Neural crest cell (in vitro differentiated cells): ENCODE results near the gene RASAL2. TPM values are rescaled to one million over a fixed set of nuclear protein-coding genes. Genes with fewer than 3 reads are reported as not detected.

Source experiments
- DNase-seq: peaks from one replicate; pipeline ENCODE4 v3.0.0; 2021; ENCODE audit warnings: low read depth, mixed read lengths, low spot score
- H3K27ac Mint-ChIP-seq: one replicate; pipeline ENCODE4 v1.8.0; 2021; ENCODE audit warnings: mild to moderate bottlenecking, mixed read lengths; ENCODE audit not compliant: unreplicated experiment
- H3K27me3 Mint-ChIP-seq: 2 replicates; pipeline ENCODE4 v1.8.0; 2021; ENCODE audit warnings: low read depth, mild to moderate bottlenecking, mixed read lengths
- H3K36me3 Mint-ChIP-seq: 2 replicates; pipeline ENCODE4 v1.8.0; 2021; ENCODE audit warnings: low read depth, mild to moderate bottlenecking, mixed read lengths
- H3K4me1 Mint-ChIP-seq: 2 replicates; pipeline ENCODE4 v1.8.0; 2021; ENCODE audit warnings: mixed read lengths
- H3K4me3 Mint-ChIP-seq: one replicate; pipeline ENCODE4 v1.8.0; 2021; ENCODE audit warnings: mild to moderate bottlenecking, mixed read lengths
- H3K9me3 Mint-ChIP-seq: 2 replicates; pipeline ENCODE4 v1.8.0; 2021; ENCODE audit warnings: mixed read lengths
- total RNA-seq: library from RNA; stranded (reverse); gene quantifications from 2 replicates; pipeline ENCODE4 v1.2.1, GENCODE V29; 2021
- TF ChIP-seq, protein P1 (sequence below): fragments of 200-600 bp; sonication (generic); conservative IDR thresholded peaks from 2 replicates; pipeline ENCODE4 v1.5.0; 2021; ENCODE audit warnings: antibody characterized with exemption, mild to moderate bottlenecking

RASAL2 gene
- total RNA-seq, 1 donor from 2014 or later, result 20.9 TPM

DNA sequence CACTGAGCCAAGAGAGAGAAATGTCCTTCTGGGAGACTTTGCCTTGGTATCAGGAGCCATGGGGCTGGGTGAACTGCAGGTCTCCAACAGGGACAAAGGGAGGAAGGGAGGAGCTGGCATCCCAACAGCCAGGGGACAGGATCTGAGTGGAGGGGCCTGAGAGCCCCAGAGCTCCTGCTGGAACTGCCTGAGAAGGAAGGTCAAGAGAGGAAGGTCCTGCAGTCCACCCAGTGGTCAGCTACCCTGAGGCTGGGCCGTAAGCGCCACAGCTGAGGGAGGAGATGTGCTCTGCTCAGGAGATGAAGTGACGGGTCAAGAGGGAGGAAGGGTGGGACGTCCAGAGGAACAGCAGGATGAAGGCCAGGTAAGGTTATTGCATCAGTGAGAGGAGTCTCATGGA lies 410.4 kb downstream of the RASAL2 start:
- H3K27me3 Mint-ChIP-seq, result no peaks in the 10 kb centered on the region
- peaks cover 7% of the 10 kb centered on the region for H3K4me1 Mint-ChIP-seq
- no peaks in the 10 kb centered on the region for H3K9me3 Mint-ChIP-seq
- TF ChIP-seq, protein P1, sequence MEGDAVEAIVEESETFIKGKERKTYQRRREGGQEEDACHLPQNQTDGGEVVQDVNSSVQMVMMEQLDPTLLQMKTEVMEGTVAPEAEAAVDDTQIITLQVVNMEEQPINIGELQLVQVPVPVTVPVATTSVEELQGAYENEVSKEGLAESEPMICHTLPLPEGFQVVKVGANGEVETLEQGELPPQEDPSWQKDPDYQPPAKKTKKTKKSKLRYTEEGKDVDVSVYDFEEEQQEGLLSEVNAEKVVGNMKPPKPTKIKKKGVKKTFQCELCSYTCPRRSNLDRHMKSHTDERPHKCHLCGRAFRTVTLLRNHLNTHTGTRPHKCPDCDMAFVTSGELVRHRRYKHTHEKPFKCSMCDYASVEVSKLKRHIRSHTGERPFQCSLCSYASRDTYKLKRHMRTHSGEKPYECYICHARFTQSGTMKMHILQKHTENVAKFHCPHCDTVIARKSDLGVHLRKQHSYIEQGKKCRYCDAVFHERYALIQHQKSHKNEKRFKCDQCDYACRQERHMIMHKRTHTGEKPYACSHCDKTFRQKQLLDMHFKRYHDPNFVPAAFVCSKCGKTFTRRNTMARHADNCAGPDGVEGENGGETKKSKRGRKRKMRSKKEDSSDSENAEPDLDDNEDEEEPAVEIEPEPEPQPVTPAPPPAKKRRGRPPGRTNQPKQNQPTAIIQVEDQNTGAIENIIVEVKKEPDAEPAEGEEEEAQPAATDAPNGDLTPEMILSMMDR, result no peak
- no peak for DNase-seq
- peak overlapping the region; percentile 57 for H3K27ac Mint-ChIP-seq
- no peaks in the 10 kb centered on the region for H3K36me3 Mint-ChIP-seq
- H3K4me3 Mint-ChIP-seq, result no peak overlapping the region

DNA sequence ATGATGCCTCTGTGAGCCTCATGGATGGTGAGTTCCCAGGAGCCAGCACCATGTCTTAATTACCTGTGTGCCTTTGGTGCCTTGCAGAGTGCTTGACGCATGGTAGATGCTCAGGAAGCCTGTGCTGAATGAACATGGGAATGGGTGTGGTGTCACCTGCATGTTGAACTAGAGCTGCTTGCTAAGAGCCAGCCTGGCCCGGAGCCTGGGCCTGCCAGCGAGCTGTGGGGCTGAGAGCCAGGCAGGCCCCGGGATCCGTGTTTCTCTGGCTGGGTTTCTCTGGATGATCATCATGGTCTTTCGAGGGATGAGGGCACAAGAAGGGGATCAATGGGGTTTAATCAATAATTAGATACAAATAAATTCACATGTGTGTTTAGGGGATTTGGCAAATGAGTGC lies 412.3 kb downstream of the RASAL2 start:
- DNase-seq, result no peak
- Mint-ChIP-seq H3K36me3 (no peaks in the 10 kb centered on the region), H3K4me1 (peaks cover 4% of the 10 kb centered on the region), H3K9me3 (no peaks in the 10 kb centered on the region), H3K27ac (no peak overlapping the region), H3K27me3 (no peaks in the 10 kb centered on the region), H3K4me3 (no peak overlapping the region)
- TF ChIP-seq, protein P1, result no peak

DNA sequence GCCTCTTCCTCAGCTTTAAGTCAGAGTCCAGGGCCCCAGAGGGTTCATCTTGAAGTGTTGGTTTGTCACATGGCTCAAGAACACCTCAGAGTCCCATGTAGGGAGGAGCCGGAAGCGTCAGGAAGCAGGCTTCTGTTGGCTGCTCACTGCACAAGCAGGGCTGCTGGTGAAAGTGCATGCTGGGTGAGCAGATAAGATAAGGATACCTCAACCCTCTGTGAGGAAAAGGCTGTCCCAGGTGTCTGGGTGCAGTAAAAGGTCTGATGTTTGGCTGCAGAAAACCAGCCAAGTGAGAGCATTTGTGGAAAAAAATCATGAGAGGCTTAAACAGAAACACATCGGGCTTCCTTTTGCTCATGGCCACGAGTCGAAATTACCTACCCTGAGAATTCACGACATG lies 412.8 kb downstream of the RASAL2 start:
- Mint-ChIP-seq H3K4me1 (peaks cover 1% of the 10 kb centered on the region), H3K4me3 (no peak overlapping the region), H3K27me3 (no peaks in the 10 kb centered on the region), H3K9me3 (no peaks in the 10 kb centered on the region), H3K27ac (no peak overlapping the region), H3K36me3 (no peaks in the 10 kb centered on the region)
- no peak for DNase-seq
- TF ChIP-seq, protein P1, result no peak

DNA sequence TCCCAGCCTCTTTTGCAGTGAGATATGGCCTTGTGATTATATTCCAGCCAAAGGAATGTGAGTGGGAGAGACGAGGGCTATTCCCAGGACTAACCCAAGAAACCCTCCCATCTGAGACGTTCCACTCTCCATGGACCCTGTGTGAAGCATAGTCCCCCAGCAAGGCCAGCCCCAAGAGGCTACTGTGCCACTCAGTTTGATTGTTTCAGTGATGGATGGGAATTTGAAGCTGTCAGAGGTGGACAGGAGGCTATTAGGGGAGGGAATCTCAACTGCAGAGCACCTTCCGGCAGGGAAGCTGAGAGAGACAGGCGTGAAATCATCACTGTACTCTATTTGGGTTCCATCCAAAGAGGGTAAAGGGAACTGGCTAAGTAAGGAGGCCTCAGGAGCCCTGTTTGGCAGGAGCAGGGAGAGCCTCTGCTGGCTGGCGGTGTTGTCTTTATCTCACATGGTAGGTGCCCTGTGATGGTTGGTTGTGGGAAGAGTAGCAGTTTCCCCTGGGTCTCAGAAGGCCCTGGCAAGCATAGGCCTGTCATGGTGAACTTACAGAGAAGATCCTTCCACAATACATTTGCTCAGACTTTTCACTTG lies 415.6 kb downstream of the RASAL2 start:
- no peak for DNase-seq
- TF ChIP-seq, protein P1, result no peak
- Mint-ChIP-seq H3K9me3 (no peaks in the 10 kb centered on the region), H3K4me1 (no peaks in the 10 kb centered on the region), H3K27ac (no peak overlapping the region), H3K4me3 (no peak overlapping the region), H3K27me3 (no peaks in the 10 kb centered on the region), H3K36me3 (no peaks in the 10 kb centered on the region)

DNA sequence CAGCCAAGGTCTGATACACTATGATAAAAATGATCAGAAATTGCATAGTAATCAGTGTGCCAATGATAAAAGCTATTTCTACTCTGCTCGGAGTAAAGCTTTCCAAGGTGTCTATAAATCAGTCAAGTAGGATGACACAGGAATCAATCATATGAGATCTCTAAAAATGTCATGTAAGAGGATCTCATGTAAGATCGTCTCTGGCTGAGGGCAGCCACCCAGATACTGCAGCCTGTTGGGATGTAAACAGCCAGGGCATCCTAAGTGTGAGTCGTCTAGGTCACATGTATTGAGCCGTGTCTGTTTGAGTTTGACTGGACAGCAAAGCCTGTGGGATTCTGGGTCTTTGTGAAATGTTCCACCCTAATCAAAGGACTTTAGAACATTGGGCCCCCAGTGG lies 416.3 kb downstream of the RASAL2 start:
- Mint-ChIP-seq H3K4me3 (no peak overlapping the region), H3K27ac (no peak overlapping the region), H3K36me3 (no peaks in the 10 kb centered on the region), H3K27me3 (no peaks in the 10 kb centered on the region), H3K9me3 (no peaks in the 10 kb centered on the region), H3K4me1 (no peaks in the 10 kb centered on the region)
- TF ChIP-seq, protein P1, result no peak
- DNase-seq, result no peak
